Astrocyte (in vitro differentiated cells and primary cell): ENCODE measurements around the gene TMEM45A. TPM values are rescaled to one million over a fixed set of nuclear protein-coding genes. Genes with fewer than 3 reads are reported as not detected.

Experiments
- DNase-seq: peaks from one replicate; pipeline ENCODE4 v3.0.0-alpha.2; 2010; ENCODE audit warnings: low read depth
- FAIRE-seq: peaks from 2 replicates; lab custom pipeline; 2011; peaks lifted over from hg19 to GRCh38; lab: Jason Lieb, UNC
- H2AFZ ChIP-seq: 2 replicates; pipeline ENCODE4 v1.6.0; 2012; ENCODE audit warnings: low read depth, low read length, inconsistent platforms
- H3K27ac ChIP-seq: 2 replicates; pipeline ENCODE4 v1.5.1; 2011; ENCODE audit warnings: low read depth, low read length, inconsistent platforms
- H3K27me3 ChIP-seq: 2 replicates; pipeline ENCODE4 v1.6.0; 2011; ENCODE audit warnings: low read length, inconsistent platforms; ENCODE audit not compliant: insufficient read depth
- H3K36me3 ChIP-seq: 2 replicates; pipeline ENCODE4 v1.5.1; 2011; ENCODE audit warnings: low read length, inconsistent platforms; ENCODE audit not compliant: insufficient read depth
- H3K4me1 ChIP-seq: 2 replicates; pipeline ENCODE4 v1.5.1; 2011; ENCODE audit warnings: low read length, inconsistent platforms; ENCODE audit not compliant: insufficient read depth
- H3K4me2 ChIP-seq: 2 replicates; pipeline ENCODE4 v1.6.0; 2012; ENCODE audit warnings: low read length, inconsistent platforms
- H3K4me3 ChIP-seq: 2 replicates; pipeline ENCODE4 v1.5.1; 2011; ENCODE audit warnings: low read depth, mild to moderate bottlenecking, low read length, inconsistent platforms; ENCODE audit not compliant: insufficient read depth
- H3K79me2 ChIP-seq: 2 replicates; pipeline ENCODE4 v1.6.0; 2012; ENCODE audit warnings: mild to moderate bottlenecking, low read length, inconsistent platforms; ENCODE audit not compliant: insufficient read depth
- H3K9ac ChIP-seq: 2 replicates; pipeline ENCODE4 v1.6.0; 2012; ENCODE audit warnings: mild to moderate bottlenecking, low read length, inconsistent platforms
- H3K9me3 ChIP-seq: 2 replicates; pipeline ENCODE4 v1.5.1; 2012; ENCODE audit warnings: low read depth, mild to moderate bottlenecking, low read length, inconsistent platforms; ENCODE audit not compliant: insufficient read depth
- H4K20me1 ChIP-seq: 2 replicates; pipeline ENCODE4 v1.6.0; 2012; ENCODE audit warnings: low read length, inconsistent platforms; ENCODE audit not compliant: insufficient read depth
- H3K27ac Mint-ChIP-seq: one replicate; pipeline ENCODE4 v1.8.0; 2021; ENCODE audit warnings: mild to moderate bottlenecking, mixed read lengths; ENCODE audit not compliant: unreplicated experiment
- H3K27me3 Mint-ChIP-seq: one replicate; pipeline ENCODE4 v1.8.0; 2021; ENCODE audit warnings: low read depth, mixed read lengths; ENCODE audit not compliant: unreplicated experiment
- H3K36me3 Mint-ChIP-seq: one replicate; pipeline ENCODE4 v1.8.0; 2021; ENCODE audit warnings: low read depth, mixed read lengths; ENCODE audit not compliant: unreplicated experiment
- H3K4me1 Mint-ChIP-seq: one replicate; pipeline ENCODE4 v1.8.0; 2021; ENCODE audit warnings: low read depth, mixed read lengths; ENCODE audit not compliant: unreplicated experiment
- H3K4me3 Mint-ChIP-seq: one replicate; pipeline ENCODE4 v1.8.0; 2021; ENCODE audit warnings: mild to moderate bottlenecking, moderate library complexity, mixed read lengths; ENCODE audit not compliant: unreplicated experiment
- H3K9me3 Mint-ChIP-seq: one replicate; pipeline ENCODE4 v1.8.0; 2021; ENCODE audit warnings: mild to moderate bottlenecking, mixed read lengths; ENCODE audit not compliant: unreplicated experiment
- EZH2 ChIP-seq: IDR thresholded peaks from 2 replicates; pipeline ENCODE4 v1.6.1; 2012; ENCODE audit warnings: mild to moderate bottlenecking, low read length, inconsistent platforms; ENCODE audit not compliant: insufficient read depth
- total RNA-seq: library from RNA; stranded (reverse); gene quantifications from 2 replicates; pipeline ENCODE4 v1.2.1, GENCODE V29; 2021
- TF ChIP-seq, protein P1 (sequence below): IDR thresholded peaks from 2 replicates; pipeline ENCODE4 v1.5.1; 2011; ENCODE audit warnings: low read depth, mild to moderate bottlenecking, inconsistent platforms, low read length, moderate library complexity; ENCODE audit not compliant: insufficient read depth

TMEM45A gene
- total RNA-seq, 1 donor from 2014 or later = 35.5 TPM

DNA sequence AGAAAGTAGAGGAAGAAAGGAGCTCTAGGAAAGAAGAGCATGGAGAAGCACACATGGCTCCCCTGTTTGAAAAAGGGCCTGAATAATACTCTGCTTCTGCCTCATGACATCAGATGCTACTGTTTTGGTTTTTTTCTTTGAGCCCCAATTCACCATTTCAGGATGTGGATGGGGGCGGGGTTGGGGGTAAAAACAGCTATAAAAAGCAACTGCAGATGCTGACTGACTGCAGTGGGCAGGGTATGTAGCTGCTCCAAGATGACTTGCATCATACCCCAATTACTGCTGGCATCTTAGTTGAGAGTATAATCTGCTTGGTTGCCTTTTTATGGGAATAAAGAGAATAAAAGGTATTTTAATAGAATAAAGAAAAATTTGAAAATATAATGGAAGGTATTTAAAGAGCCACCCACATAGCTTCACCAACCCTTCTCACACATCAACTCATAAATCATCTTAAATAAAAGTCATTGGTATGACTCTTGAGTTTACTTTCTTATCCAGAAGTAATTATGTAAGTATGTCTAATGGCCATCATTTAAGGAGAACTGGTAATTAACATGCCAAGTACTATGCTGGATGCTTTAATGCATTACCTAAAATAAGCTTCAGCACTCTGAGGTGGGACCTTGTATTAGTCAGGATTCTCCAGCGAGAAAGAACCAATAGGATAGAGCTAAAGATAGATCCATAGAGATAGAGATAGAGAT, 36.4 kb upstream of the TMEM45A start:
- Mint-ChIP-seq H3K27me3 (peaks cover 1% of the 10 kb centered on the region), H3K36me3 (peaks cover 2% of the 10 kb centered on the region), H3K4me1 (no peaks in the 10 kb centered on the region), H3K4me3 (no peak overlapping the region), H3K9me3 (no peaks in the 10 kb centered on the region), H3K27ac (no peak overlapping the region)
- no peak for TF ChIP-seq EZH2
- TF ChIP-seq, protein P1, sequence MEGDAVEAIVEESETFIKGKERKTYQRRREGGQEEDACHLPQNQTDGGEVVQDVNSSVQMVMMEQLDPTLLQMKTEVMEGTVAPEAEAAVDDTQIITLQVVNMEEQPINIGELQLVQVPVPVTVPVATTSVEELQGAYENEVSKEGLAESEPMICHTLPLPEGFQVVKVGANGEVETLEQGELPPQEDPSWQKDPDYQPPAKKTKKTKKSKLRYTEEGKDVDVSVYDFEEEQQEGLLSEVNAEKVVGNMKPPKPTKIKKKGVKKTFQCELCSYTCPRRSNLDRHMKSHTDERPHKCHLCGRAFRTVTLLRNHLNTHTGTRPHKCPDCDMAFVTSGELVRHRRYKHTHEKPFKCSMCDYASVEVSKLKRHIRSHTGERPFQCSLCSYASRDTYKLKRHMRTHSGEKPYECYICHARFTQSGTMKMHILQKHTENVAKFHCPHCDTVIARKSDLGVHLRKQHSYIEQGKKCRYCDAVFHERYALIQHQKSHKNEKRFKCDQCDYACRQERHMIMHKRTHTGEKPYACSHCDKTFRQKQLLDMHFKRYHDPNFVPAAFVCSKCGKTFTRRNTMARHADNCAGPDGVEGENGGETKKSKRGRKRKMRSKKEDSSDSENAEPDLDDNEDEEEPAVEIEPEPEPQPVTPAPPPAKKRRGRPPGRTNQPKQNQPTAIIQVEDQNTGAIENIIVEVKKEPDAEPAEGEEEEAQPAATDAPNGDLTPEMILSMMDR = no peak
- H3K79me2 ChIP-seq = no peaks in the 10 kb centered on the region
- no peak for FAIRE-seq
- H3K27ac ChIP-seq = no peak overlapping the region
- no peak overlapping the region for H2AFZ ChIP-seq
- no peak overlapping the region for H3K4me2 ChIP-seq
- H3K36me3 ChIP-seq = no peaks in the 10 kb centered on the region
- no peak overlapping the region for H3K4me3 ChIP-seq
- H4K20me1 ChIP-seq = no peaks in the 10 kb centered on the region
- H3K9me3 ChIP-seq = no peaks in the 10 kb centered on the region
- H3K9ac ChIP-seq = no peak overlapping the region
- H3K27me3 ChIP-seq = no peaks in the 10 kb centered on the region
- no peak for DNase-seq
- no peaks in the 10 kb centered on the region for H3K4me1 ChIP-seq

DNA sequence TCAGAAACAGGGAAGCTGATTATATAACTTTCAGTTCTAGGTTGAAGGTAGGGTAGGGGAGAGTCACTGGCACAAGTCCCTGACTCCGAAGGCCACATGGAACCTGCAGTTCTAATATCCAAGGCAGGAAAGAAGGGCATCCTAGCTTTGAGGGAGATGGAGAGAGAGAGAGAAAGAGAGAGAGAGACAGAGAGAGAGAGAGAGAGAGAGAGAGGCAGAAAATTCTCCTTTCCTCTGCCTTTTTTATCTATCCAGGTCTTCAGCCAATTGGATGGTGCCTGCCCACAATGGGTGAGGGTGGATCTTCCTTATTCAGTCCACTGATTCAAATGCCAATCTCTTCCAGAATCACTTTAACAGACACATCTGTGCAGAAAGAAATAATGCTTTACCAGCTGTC, 35.7 kb upstream of the TMEM45A start:
- no peaks in the 10 kb centered on the region for H3K4me1 Mint-ChIP-seq
- H3K4me3 ChIP-seq = no peak overlapping the region
- no peaks in the 10 kb centered on the region for H3K9me3 Mint-ChIP-seq
- TF ChIP-seq, protein P1 = no peak
- TF ChIP-seq EZH2 = no peak
- no peaks in the 10 kb centered on the region for H3K9me3 ChIP-seq
- no peaks in the 10 kb centered on the region for H4K20me1 ChIP-seq
- no peaks in the 10 kb centered on the region for H3K79me2 ChIP-seq
- DNase-seq (no peak), FAIRE-seq (no peak)
- H3K4me3 Mint-ChIP-seq = no peak overlapping the region
- no peak overlapping the region for H3K4me2 ChIP-seq
- H3K27me3 Mint-ChIP-seq = peaks cover 2% of the 10 kb centered on the region
- no peak overlapping the region for H2AFZ ChIP-seq
- no peaks in the 10 kb centered on the region for H3K4me1 ChIP-seq
- H3K27ac ChIP-seq = no peak overlapping the region
- H3K27ac Mint-ChIP-seq = no peak overlapping the region
- no peak overlapping the region for H3K9ac ChIP-seq
- H3K36me3 Mint-ChIP-seq = peaks cover 2% of the 10 kb centered on the region
- H3K27me3 ChIP-seq = peaks cover 5% of the 10 kb centered on the region
- H3K36me3 ChIP-seq = no peaks in the 10 kb centered on the region

DNA sequence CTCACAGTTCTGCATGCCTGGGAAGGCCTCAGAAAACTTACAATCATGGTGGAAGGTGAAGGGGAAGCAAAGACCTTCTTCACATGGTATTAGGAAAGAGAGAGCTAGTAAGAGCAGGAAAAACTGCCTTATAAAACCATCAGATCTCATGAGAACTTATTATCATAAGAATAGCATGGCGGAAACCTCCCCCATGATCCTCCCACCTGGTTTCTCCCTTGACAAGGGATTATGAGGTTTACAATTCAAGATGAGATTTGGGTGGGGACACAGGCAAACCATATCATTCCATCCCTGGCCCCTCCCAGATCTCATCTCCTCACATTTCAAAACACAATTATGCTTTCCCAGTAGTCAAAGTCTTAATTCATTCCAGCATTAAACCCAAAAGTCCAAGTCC, 34.6 kb upstream of the TMEM45A start:
- FAIRE-seq (no peak), DNase-seq (no peak)
- Histone ChIP-seq H3K4me2 (no peak overlapping the region), H3K4me1 (no peaks in the 10 kb centered on the region), H2AFZ (no peak overlapping the region), H4K20me1 (no peaks in the 10 kb centered on the region), H3K79me2 (no peaks in the 10 kb centered on the region), H3K4me3 (no peak overlapping the region), H3K36me3 (no peaks in the 10 kb centered on the region), H3K9me3 (no peaks in the 10 kb centered on the region), H3K27ac (no peak overlapping the region), H3K27me3 (peaks cover 5% of the 10 kb centered on the region), H3K9ac (no peak overlapping the region)
- Mint-ChIP-seq H3K4me1 (no peaks in the 10 kb centered on the region), H3K4me3 (no peak overlapping the region), H3K27me3 (peaks cover 2% of the 10 kb centered on the region), H3K9me3 (no peaks in the 10 kb centered on the region), H3K27ac (no peak overlapping the region), H3K36me3 (no peaks in the 10 kb centered on the region)
- TF ChIP-seq, protein P1 = no peak
- no peak for TF ChIP-seq EZH2
